Posterior cingulate gyrus (tissue), 11 donors: ENCODE results near the gene SLC25A24.
"Not testable (repeated sequence)": the region's sequence is repeated elsewhere in the genome, so short reads cannot be mapped to it uniquely, and the experiment has no call there.

Experiments
- DNase-seq, 10 donors: peaks; one replicate each; pipeline versions ENCODE4 v3.0.0 to v3.0.0-alpha.2; 2020 to 2021; ENCODE audit warnings: mixed read lengths in 3 of 10
- intact Hi-C: fragments of 100-400 bp; cut with DNase I; formaldehyde crosslinking; loops from one replicate; pipeline ENCODE4 v1.15.1; 2023

The SLC25A24 gene

DNA sequence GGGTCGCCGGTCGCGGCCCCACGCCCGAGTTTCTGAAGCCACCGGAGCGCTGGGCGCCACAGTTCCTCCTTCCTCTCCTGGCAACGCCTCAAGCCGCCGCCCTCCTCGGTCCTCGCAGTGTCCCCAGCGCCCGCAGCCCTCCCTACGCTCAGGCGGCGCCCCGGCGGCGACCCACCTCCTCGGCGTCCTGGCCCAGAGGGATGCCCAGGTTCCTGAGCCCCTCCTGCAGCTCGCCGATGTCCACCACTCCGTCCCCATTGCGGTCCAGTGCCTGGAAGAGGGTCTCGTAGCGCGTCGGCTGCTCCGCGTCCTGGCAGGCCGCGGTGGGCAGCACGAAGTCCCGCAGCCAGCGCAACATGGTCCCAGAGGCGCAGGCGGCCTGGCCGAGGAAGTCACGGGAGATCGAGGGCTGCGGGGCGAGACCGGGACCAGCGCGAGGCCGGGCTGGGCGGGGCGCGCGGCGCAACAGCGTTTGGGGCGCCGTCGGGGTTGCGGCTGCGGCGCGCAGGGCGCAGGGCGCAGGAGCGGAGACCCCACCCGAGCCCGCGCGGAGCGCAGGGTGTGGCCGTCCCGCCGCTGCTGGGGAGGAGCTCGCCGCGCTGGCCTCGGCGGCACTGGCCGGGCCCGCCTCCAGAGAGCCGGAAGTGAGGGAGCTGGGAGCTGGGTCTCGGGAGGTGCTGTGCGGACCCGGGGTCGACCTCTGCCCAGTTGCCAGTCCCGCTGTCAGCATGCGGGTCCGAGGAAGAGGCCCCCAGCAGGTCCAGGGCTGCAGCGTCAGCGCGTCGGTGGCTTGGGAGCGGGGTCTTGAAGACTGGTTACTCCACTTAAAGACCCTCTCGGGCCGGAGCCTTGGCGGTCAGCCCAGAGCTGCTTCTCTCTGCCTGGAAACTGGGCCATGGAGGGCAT is at the start of gene SLC25A24:
Gene SLC25A24, minus strand, starts transcription at position 563 of the 906 bp plus-strand sequence. Its CDS starts 205 bp downstream, at position 358.
- intact Hi-C loops, result no loop called here
- peak; percentile 50 to 96 (median 70) for DNase-seq

DNA sequence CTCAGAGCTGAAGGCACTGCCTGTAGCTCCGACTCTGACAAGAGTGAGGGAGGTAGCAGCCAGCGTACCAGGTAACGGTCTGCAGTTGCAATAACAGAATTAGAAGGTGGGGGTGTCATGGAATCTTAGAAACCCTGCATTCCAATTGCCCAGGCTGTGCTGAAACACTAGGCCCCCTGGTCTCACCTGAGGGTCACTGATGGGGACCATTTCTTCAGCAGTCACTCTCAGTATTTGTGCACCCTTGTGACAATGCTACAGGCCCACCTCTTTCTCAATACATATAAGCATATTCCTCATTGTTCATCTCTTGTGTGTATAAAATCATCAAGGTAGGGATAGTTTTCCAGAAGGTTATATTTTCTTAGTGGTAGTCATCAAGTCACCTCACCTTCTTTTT is 43.8 kb upstream of the SLC25A24 start, which contains the start of gene NBPF4:
Gene NBPF4, minus strand, starts transcription at position 101 of the 400 bp plus-strand sequence. CDS start 315 bp downstream, outside the sequence.
- intact Hi-C loops, DNase-seq: not testable (repeated sequence)

DNA sequence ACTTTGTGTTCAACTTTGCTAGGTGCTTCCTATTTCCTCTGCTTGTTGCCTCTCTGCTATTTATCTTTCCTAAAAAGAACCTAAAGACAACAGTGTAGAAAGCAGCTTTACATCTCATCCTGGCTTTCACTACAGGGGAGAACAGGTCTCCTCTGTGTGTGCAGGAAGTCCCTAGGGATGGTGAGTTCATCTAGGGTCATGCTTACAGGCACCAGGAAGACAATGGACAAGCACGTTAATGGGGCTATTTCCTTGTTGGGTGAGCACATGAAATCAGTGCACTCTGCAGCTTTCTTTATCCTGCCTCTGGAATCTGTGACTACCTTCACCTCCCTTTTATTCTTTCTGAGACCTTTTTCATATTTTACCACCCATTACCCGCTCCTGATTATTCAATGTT is 39.3 kb upstream of the SLC25A24 start:
- intact Hi-C loops, DNase-seq: not testable (repeated sequence)

DNA sequence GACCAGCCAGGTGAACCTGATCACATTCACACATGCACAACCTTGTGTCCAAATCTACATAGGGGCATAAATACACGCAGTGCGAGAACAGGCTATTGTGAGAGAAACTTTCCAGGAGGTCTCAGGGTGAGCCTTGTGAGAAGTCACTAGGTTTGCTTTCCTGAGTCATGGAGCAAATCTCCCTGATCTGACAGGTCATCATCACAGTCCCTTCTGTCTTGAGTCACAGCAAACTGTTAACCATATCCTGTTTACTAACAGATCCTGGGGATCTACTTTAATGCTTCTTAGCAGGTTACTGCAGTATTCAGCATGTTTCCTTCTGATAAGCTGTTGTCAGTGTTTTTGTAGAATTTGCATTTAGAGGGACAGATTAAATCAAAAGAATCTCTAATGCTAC is 35.2 kb upstream of the SLC25A24 start:
- DNase-seq, intact Hi-C loops: not testable (repeated sequence)

DNA sequence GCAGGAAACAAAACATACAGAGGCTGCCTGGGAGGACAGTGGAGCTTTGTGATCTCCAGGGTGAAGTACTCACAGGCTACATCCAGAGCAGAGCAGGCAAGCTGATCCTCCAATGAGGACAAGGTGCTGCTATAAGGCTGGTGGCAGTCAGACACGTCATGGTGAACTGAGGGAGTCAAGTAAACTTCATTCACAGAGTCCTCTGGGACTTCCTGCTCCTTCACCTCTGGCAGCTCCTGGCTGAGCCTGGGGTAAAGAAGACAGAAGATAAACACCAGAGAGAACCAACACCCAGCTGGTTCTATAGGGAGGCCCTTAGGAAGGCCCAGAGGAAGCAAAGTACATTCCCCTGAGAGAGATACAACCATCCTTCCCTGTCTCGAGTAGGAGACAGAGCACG is 32.0 kb upstream of the SLC25A24 start:
- intact Hi-C loops, DNase-seq: not testable (repeated sequence)

DNA sequence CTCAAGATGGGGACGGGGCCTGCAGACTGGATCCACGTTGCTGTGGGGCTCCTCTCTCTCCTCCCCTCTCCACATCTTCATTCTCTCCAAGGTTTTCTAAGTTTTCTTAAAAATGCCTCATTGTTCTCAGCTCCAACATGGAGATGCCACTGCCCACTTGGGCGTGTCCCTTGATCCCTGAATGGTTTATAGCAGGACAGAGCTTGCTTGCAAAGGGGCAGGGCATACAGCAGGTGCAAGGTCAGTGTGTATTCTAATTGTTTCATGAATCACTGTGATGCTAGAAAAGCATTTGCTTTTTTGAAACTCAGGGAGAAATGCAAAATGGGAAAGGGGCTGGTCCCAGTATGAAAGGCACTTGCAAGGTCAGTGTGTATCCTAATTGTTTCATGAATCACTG is 29.8 kb upstream of the SLC25A24 start:
- intact Hi-C loops, DNase-seq: not testable (repeated sequence)

DNA sequence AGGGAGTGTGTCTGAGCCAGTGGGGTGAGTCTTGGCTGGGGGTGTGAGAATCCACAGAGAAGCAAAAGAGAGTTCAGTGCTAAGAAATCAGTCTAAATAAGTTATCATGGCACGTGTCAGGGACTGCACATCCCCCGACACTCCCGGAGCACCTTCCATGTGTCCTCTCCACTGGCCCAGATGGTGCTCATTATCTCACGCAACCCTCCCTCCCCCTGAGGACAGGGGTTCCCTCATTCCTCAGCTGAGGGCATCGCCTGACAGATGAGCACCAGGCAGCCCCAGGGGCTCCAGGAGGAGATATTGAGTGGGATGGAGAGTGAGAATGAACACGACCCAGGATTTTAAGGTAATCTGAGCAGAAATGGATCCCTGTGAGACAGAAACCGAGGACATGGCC is 27.6 kb upstream of the SLC25A24 start:
- DNase-seq, intact Hi-C loops: not testable (repeated sequence)

DNA sequence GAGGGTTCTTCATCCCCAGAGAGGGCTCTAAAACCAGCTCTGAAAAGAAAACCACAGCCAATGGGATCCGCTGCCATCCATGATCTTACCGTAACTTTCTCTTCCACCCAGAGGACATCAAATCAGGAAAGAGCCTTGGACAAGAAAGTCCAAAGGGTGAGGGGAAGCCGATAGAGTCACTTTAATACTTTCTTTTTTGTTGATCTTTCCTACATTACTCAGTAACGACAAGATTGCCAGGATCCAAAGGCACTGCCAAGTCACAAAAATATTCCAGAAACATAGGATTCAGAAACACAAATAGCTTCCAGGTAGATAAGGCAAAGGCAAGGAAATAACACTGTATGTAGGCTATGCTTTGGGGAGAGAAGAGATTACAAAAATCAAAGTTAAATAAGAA is 26.7 kb upstream of the SLC25A24 start:
- intact Hi-C loops, DNase-seq: not testable (repeated sequence)

DNA sequence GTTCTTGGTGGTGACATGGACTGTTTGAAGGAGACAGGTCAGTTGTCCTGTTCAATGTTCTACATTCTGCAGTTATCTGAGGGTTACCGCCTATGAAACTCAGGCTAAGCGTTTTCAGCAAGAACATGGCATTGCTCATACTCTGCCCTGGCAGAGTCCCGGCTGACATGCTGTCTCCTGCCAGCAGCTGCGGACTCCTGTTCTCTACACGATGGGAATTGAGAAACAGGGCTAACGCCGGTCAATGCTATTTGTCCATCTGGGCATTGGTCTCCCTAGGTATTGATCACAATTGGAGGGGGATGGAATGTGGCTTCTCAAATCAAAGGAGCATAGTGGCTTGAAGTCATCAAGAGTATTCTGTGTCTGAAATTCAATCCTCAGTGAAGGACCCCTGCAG is 23.1 kb upstream of the SLC25A24 start:
- intact Hi-C loops, DNase-seq: not testable (repeated sequence)

DNA sequence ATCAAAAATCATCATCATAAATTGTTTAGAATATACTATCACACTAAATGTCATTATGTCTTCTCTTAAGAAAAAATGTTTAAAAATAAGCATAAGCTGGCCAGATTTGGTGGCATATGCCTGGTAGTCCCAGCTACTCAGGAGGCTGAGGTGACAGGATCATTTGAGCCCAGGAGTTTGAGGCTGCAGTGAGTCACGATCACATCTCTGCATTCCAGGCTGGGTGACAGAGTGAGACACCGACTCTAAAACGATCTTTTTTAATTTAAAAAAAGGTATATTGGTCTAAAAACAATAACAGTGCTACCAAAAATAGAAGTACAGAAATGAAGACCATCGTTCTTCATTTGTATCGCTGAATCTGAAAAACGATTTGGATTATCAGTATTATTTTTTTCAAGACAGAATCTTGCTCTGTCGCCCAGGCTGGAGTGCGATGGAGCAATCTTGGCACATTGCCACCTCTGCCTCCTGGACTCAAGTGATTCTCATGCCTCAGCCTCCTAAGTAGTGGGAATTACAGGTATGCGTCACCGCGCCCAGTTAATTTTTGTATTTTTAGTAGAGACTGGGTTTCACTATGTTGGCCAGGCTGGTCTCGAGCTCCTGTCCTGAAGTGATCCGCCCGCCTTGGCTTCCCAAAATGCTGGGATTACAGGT is 17.5 kb upstream of the SLC25A24 start:
- DNase-seq, intact Hi-C loops: not testable (repeated sequence)

DNA sequence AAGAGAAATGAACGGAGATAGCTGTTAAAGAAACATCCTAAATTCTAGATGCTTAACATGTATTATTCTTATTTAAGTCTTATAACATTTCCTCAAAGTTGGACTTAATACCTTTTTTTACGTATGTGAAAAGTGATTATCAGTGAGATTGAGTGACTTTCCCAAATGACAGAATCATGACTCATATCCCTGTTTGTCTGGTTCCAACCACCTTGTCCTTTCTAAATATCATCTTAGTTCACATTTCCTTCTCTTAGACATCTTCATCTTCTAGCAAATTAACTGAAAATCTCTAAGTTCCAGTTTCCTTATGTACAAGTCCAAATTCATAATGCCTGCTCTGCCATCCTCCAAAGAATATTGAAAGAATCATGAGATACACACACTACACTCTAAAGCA is 16.9 kb upstream of the SLC25A24 start:
- intact Hi-C loops, DNase-seq: not testable (repeated sequence)

DNA sequence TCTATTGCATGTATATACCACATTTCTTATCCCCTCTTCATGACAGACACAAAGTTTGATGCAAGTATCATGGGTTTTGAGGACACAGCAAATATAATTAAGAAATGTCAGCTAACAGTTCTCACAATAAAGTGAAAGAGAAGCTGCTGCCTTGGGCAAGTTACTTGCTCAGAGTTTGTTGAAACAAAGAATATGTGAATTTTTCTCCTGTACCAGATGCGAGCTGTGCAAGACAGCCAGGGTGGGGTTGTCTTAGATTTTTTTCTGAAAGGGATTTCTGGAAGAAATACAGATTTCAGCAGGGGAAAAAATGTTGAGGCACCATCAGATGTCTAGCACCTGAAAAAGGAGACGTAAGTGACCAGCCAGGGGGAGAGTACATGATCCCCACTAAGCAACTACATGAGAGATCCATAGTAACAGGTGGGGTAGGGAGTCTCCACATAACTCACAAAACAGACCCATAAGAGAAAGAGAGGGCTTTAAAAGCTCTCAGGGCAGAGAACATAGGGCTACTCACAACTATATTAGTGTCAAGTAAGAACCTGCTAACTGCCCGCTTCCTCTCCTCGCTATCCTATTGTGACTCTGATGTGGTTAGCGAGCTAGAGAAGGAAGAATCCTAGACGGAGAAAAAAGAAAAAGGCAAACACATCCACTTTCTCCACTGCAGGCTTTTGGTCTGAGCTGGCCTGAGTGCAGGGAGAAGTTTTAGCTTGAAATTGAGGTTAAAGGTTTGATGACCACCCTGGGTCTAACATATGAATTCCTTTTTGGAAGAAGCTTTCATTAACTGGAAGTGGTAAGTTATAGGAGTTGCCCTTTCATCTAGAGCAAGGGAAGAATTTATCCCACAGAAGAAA is 16.1 kb upstream of the SLC25A24 start:
- DNase-seq, intact Hi-C loops: not testable (repeated sequence)

DNA sequence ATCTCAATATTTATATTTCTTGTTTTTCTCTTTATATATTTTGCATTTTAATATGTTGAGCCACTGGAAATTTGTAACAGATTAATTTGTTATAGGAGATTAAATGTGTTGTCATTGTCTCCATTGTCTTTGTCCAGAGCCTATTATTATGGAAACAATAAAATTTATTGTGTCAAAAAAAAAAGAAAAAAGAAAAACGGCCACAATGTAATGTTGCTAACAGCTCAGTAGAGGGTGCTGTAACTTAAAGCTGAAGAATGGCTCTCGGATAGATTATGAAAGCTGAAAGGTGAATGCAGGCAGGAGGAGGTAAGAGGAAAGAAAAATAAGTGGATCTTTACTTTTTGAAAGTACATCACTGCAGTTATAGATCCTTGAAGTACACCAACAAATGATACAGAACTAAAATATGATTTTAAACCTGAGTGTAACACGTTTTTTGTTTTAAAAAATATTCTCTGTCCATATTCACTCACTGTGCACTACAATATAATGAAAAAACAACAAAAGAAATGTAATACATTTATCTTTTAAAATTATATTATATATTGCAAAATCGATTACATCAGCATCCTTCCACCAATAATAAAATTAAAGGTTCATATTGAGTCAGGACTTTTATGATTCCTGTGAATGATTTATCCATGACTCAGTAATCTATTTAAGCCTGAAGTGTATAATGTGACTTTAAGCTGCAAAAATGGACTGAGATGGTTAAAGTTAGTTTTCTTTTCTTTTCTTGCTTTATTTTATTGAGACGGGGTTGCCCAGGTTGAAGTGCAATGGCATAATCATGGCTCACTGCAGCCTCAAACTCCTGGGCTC is 14.7 kb upstream of the SLC25A24 start:
- DNase-seq, intact Hi-C loops: not testable (repeated sequence)

DNA sequence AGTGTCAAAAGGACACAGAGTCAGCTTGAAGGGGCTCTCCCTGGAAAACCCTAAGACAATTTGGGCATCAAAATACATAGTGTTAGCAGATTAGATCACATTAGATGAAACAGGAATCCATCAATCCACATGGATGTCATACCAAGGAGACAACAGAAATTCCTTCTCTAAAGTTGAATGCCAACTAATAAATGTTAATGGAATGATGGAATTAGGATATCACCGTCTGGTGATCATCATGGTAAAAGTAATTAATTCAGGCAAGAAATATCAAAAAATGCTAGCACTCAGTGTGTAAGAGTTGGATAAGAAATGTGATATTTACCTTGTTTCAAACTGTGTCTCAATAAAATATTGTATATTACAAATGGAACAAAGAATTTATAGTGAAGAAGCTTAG is 10.9 kb upstream of the SLC25A24 start:
- no peak for DNase-seq
- intact Hi-C loops, result no loop called here

DNA sequence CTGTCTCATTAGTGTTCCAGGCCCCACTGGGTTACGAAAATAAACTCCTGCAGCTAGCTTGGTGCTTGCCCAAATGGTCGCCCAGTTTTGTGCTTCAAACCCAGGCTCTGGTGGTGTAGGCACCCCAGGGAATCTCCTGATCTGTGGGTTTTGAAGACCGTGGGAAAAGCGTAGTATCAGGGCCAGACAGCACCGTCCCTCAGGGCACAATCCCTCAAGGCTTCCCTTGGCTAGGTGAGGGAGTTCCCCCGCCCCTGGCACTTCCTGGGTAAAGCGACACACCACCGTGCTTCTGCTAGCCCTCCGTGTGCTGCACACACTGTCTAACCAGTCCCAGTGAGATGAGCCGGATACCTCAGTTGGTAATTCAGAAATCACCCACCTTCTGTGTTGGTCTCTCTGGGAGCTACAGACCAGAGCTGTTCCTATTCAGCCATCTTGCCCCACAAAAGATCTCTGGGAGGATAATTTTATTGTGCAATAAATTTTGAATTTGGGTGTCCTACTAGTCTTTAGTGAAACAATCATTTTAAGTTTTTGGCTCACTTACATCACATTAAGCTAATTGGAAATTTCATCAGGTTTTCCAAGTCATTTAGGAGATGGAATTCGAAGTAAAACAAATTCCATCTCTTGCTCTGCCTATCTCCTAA is 9.4 kb upstream of the SLC25A24 start:
- no peak for DNase-seq
- intact Hi-C loops, result no loop called here

DNA sequence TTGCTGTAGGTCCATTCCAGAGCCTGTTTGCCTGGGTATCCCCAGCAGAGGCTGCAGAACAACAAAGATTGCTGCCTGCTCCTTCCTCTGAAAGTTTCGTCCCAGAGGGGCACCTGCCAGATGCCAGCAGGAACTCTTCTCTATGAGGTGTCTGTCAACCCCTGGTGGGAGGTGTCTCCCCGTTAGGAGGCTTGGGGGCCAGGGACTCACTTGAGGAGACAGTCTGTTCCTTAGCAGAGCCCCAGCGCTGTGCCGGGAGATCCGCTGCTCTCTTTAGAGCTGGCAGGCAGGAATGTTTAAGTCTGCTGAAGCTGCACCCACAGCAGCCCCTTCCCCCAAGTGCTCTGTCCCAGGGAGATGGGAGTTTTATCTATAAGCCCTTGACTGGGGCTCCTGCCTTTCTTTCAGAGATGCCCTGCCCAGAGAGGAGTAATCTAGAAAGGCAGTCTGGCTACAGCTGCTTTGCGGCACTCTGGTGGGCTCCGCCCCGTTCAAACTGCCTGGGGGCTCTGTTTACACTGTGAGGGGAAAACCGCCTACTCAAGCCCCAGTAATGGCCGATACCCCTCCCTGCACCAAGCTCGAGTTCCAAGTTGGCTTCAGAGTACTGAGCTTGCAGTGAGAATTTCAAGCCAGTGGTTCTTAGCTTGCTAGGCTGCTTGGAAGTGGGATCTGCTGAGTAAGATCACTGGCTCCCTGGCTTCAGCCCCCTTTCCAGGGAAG is 8.7 kb upstream of the SLC25A24 start:
- DNase-seq, result peak in 1 of 10 donors; percentile 52
- intact Hi-C loops, result no loop called here

DNA sequence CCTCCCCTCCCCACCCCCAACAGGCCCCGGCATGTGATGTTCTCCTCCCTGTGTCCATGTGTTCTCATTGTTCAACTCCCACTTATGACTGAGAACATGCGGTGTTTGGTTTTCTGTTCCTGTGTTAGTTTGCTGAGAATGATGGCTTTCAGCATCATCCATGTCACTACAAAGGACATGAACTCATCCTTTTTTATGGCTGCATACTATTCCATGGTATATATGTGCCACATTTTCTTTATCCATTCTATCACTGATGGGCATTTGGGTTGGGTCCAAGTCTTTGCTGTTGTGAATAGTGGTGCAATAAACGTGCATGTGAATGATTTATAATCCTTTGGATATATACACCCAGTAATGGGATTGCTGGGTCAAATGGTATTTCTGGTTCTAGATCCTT is 3.4 kb upstream of the SLC25A24 start:
- DNase-seq, intact Hi-C loops: not testable (repeated sequence)

DNA sequence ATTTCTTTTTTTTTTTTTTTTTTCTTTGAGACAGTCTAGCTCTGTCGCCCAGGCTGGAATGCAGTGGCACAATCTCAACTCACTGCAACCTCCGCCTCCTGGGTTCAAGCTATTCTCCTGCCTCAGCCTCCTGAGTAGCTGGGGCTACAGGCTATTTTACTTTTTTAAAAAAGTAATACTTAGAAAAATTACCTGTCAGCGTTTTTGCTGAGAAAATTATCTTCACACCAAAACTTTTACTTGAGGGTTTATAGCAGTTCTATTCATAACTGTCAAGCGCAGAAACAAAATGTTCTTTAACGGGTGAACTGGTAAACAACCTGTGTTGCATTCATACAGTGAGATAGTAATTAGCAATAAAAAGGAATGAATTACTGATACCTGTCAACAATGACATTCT is 1.5 kb upstream of the SLC25A24 start:
- DNase-seq, result no peak
- intact Hi-C loops, result no loop called here
